Bronchial epithelial cell (primary cell): ENCODE data around the gene CACNB2. TPM values are rescaled to one million over a fixed set of nuclear protein-coding genes. Genes with fewer than 3 reads are reported as not detected.

Experiments
- DNase-seq: peaks from one replicate; pipeline ENCODE4 v3.0.0-alpha.2; 2010; ENCODE audit warnings: low read depth
- FAIRE-seq: peaks from 2 replicates; lab custom pipeline; 2011; peaks lifted over from hg19 to GRCh38; lab: Jason Lieb, UNC
- H3K27me3 ChIP-seq: 2 replicates; pipeline ENCODE4 v1.5.1; 2011; ENCODE audit warnings: low read length; ENCODE audit not compliant: control insufficient read depth, insufficient read depth
- H3K36me3 ChIP-seq: 2 replicates; pipeline ENCODE4 v1.5.1; 2011; ENCODE audit warnings: low read length; ENCODE audit not compliant: control insufficient read depth, insufficient read depth
- H3K4me3 ChIP-seq: 2 replicates; pipeline ENCODE4 v1.5.1; 2011; ENCODE audit warnings: mild to moderate bottlenecking, low read depth, low read length, control low read depth
- total RNA-seq: library from RNA; depleted of rRNA; stranded (reverse); fragments of >200 nt; gene quantifications from 2 replicates; pipeline ENCODE4 v1.2.1, GENCODE V29; 2014
- TF ChIP-seq, protein P1 (sequence below): IDR thresholded peaks from 2 replicates; pipeline ENCODE4 v1.5.1; 2011; ENCODE audit warnings: mild to moderate bottlenecking, moderate library complexity, low read length, control low read depth, inconsistent platforms; ENCODE audit not compliant: insufficient read depth, severe bottlenecking

The CACNB2 gene
- total RNA-seq, 1 donor from 2014 or later, result not detected

DNA sequence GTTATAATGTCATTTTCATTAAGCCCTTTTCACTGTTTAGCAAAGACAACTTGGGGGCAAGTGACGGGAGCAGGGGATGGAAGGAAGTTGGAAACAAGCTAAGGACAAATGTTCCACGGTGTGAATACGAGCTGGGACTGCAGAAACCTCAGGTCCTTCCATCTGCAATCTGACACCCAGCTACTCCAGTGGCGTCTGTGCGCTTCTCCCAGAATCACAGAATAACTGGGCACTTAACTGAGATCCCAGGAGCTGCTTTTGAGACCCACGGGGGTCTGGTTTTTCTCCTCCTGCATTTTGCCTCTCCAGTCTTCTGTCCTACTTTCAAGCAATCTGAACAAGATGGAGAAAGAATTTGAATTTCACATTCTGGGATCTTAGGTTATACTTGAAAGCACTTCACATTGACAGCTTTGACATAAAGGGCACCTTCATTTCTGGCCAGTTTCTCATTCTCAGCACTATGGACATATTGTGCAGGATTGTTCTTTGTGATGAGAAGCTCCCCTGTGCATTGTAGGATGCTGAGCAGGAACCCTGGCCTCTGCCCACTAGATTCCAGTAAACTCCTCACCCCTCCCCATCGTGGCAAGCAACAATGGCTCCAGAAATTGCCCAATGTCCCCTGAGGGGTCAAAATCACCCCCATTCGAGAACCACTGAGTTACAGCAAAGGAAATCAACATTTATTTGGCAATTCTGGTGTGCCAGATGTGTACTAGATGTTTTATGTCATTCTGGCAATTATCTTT lies 194.1 kb downstream of the CACNB2 start:
- Histone ChIP-seq H3K27me3 (no peaks in the 10 kb centered on the region), H3K36me3 (no peaks in the 10 kb centered on the region), H3K4me3 (no peak overlapping the region)
- FAIRE-seq, result no peak
- no peak for DNase-seq
- TF ChIP-seq, protein P1, sequence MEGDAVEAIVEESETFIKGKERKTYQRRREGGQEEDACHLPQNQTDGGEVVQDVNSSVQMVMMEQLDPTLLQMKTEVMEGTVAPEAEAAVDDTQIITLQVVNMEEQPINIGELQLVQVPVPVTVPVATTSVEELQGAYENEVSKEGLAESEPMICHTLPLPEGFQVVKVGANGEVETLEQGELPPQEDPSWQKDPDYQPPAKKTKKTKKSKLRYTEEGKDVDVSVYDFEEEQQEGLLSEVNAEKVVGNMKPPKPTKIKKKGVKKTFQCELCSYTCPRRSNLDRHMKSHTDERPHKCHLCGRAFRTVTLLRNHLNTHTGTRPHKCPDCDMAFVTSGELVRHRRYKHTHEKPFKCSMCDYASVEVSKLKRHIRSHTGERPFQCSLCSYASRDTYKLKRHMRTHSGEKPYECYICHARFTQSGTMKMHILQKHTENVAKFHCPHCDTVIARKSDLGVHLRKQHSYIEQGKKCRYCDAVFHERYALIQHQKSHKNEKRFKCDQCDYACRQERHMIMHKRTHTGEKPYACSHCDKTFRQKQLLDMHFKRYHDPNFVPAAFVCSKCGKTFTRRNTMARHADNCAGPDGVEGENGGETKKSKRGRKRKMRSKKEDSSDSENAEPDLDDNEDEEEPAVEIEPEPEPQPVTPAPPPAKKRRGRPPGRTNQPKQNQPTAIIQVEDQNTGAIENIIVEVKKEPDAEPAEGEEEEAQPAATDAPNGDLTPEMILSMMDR, result no peak

DNA sequence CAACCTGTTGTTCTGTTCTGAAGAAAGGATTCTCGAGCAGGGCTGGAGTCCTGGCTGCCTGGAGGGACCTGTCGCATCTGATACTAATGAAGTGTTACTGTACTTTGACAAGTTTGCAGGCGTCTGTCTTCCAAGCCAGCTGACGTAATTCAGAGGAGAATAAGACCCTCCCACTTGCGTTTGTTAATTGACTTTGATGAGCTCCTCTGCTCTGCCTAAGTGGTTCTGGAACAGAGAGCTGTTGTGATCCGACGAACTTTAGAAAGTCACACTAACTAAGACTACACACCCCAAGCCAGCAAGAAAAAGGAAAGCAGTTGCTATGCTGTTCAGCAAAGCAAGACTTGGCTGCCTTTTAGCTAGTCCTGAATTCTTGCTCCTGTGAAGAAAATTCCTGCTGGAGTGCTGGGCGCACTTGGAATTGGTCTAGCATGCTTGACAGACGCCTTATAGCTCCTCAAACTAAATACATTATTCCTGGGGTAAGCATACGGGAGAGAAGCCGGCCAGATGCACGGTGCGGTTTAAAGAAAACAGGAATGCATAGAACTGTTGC lies 200.3 kb downstream of the CACNB2 start:
- H3K36me3 ChIP-seq, result no peaks in the 10 kb centered on the region
- DNase-seq (no peak), FAIRE-seq (peak; percentile 62)
- no peak overlapping the region for H3K4me3 ChIP-seq
- H3K27me3 ChIP-seq, result no peaks in the 10 kb centered on the region
- TF ChIP-seq, protein P1, result no peak

DNA sequence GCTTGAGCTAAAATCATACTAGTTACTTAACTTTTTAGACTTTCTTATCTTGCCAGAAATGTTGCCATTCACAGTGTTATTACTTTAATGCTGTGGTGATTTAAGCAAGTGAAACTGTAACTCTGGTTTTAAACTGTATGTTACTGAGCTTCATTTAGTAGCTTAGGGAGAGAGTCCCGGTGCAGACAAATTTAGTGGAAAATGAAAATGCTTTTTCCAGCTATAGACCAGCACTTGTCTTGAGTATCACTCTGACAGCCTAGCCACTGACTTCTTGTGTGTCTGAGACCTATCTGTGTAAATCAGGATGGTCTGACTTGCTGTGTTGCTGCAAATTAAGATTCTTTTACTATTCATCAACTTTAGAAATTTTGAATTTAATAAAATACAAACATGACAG lies 200.8 kb downstream of the CACNB2 start:
- TF ChIP-seq, protein P1, result no peak
- no peak for DNase-seq
- Histone ChIP-seq H3K4me3 (no peak overlapping the region), H3K27me3 (no peaks in the 10 kb centered on the region), H3K36me3 (no peaks in the 10 kb centered on the region)
- no peak for FAIRE-seq

DNA sequence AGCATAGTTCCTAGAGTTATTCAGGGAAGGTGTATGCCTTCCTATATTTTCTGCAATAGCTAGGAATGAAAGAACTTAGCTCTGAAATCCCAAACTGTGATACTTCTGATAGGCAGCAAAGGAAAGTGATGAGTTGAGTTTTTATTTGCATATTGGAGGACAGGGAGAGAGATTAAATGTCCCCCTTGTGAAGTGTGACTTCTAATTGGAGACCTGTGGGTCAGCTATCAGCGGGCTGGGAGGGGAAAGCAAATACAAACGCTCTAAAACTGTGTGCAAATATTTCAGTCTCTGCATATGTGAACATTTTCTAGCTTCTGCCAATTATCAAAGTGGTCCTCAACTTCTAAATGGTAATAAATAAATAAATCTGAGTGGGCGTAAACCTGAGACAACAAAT lies 203.3 kb downstream of the CACNB2 start:
- DNase-seq (no peak), FAIRE-seq (no peak)
- Histone ChIP-seq H3K4me3 (no peak overlapping the region), H3K36me3 (no peaks in the 10 kb centered on the region), H3K27me3 (no peaks in the 10 kb centered on the region)
- TF ChIP-seq, protein P1, result no peak

DNA sequence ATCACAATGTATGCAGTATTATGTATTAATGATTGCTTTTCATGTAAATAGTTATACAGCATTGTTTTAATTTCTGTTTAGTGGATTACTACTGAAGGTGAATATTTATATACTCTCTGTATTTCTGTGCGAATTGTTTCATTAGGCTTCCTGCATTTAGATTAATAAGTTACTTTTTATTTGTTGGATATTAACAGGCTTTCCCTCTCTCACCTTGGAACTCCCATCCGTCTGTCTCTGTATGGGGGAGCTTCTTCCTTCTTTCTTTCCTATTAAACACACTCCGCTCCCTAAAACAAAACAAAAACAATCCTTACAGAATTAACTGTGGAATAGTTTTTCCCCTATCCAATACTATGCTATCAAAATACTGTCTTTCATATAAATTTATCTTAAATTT lies 205.1 kb downstream of the CACNB2 start:
- no peak for DNase-seq
- FAIRE-seq, result no peak
- TF ChIP-seq, protein P1, result no peak
- Histone ChIP-seq H3K27me3 (no peaks in the 10 kb centered on the region), H3K4me3 (no peak overlapping the region), H3K36me3 (no peaks in the 10 kb centered on the region)
